Hepatocyte (in vitro differentiated cells): ENCODE results near the gene DNAJB11. TPM values are rescaled to one million over a fixed set of nuclear protein-coding genes. Genes with fewer than 3 reads are reported as not detected.
A peak's percentile ranks its signal among the peaks of the same experiment; 100 is the strongest.

ENCODE experiments used
- DNase-seq: peaks from one replicate; pipeline ENCODE4 v3.0.0-alpha.2; 2016; ENCODE audit warnings: low spot score
- H2AFZ ChIP-seq: fragments of 200-600 bp; sonication (generic); 2 replicates; pipeline ENCODE4 v1.6.0; 2016; ENCODE audit warnings: antibody characterized with exemption, mild to moderate bottlenecking
- H3K27ac ChIP-seq: fragments of 200-600 bp; sonication (generic); 2 replicates; pipeline ENCODE4 v1.5.1; 2016; ENCODE audit warnings: mild to moderate bottlenecking
- H3K27me3 ChIP-seq: fragments of 200-600 bp; sonication (generic); 2 replicates; pipeline ENCODE4 v1.6.1; 2016
- H3K36me3 ChIP-seq: fragments of 200-600 bp; sonication (generic); replicated peaks from 2 replicates; pipeline ENCODE4 v1.5.1; 2016; ENCODE audit warnings: low read depth; ENCODE audit not compliant: insufficient read depth
- H3K4me1 ChIP-seq: fragments of 200-600 bp; sonication (generic); 2 replicates; pipeline ENCODE4 v1.5.1; 2016; ENCODE audit warnings: mild to moderate bottlenecking, moderate library complexity; ENCODE audit not compliant: insufficient read depth
- H3K4me2 ChIP-seq: fragments of 200-600 bp; sonication (generic); 2 replicates; pipeline ENCODE4 v1.6.0; 2016
- H3K4me3 ChIP-seq: fragments of 200-600 bp; sonication (generic); 2 replicates; pipeline ENCODE4 v1.5.1; 2016; ENCODE audit warnings: mild to moderate bottlenecking
- H3K79me2 ChIP-seq: fragments of 200-600 bp; sonication (generic); 2 replicates; pipeline ENCODE4 v1.6.0; 2017; ENCODE audit warnings: mild to moderate bottlenecking
- H3K9me2 ChIP-seq: fragments of 200-600 bp; sonication (generic); replicated peaks from 2 replicates; pipeline ENCODE4 v1.6.0; 2017; ENCODE audit warnings: mild to moderate bottlenecking; ENCODE audit not compliant: insufficient read depth
- H3K9me3 ChIP-seq: fragments of 200-600 bp; sonication (generic); 2 replicates; pipeline ENCODE4 v1.5.1; 2016; ENCODE audit warnings: low read depth, mild to moderate bottlenecking
- H4K20me1 ChIP-seq: fragments of 200-600 bp; sonication (generic); 2 replicates; pipeline ENCODE4 v1.6.0; 2016; ENCODE audit warnings: mild to moderate bottlenecking; ENCODE audit not compliant: insufficient read depth, poor library complexity, severe bottlenecking
- EZH2 ChIP-seq: fragments of 200-600 bp; sonication (generic); IDR thresholded peaks from 2 replicates; pipeline ENCODE4 v1.6.1; 2016; ENCODE audit warnings: antibody characterized with exemption, mild to moderate bottlenecking, borderline replicate concordance
- EZH2phosphoT487 ChIP-seq: fragments of 200-600 bp; sonication (generic); IDR thresholded peaks from one replicate; pipeline ENCODE4 v1.6.1; 2018; ENCODE audit warnings: antibody characterized with exemption, mild to moderate bottlenecking, low read depth, moderate library complexity; ENCODE audit not compliant: unreplicated experiment, severe bottlenecking
- WGBS: methylation state at CpG from one replicate; pipeline ENCODE4 v1.1.6; 2016; ENCODE audit warnings: low lambda C conversion rate; ENCODE audit errors: missing lambda C conversion rate; 5-methylcytosine and 5-hydroxymethylcytosine counted together
- polyA plus RNA-seq: library from polyadenylated mRNA; unstranded; fragments of >200 nt; fragmentation: Nextera tagmentation; extraction: Ambion mirVana; gene quantifications from 2 replicates; pipeline ENCODE4 v1.2.1, GENCODE V29; 2016
- total RNA-seq: library from RNA; depleted of rRNA; stranded (reverse); fragments of >200 nt; gene quantifications from 2 replicates; pipeline ENCODE4 v1.2.3, GENCODE V29; 2014
- TF ChIP-seq, protein P1 (sequence below): fragments of 200-600 bp; sonication (generic); IDR thresholded peaks from 2 replicates; pipeline ENCODE4 v1.5.1; 2016; ENCODE audit warnings: antibody characterized with exemption, mild to moderate bottlenecking; ENCODE audit not compliant: poor library complexity

DNAJB11 gene
- total RNA-seq (103 and 115 TPM in 2 replicates), polyA plus RNA-seq (148 and 149 TPM in 2 replicates)

DNA sequence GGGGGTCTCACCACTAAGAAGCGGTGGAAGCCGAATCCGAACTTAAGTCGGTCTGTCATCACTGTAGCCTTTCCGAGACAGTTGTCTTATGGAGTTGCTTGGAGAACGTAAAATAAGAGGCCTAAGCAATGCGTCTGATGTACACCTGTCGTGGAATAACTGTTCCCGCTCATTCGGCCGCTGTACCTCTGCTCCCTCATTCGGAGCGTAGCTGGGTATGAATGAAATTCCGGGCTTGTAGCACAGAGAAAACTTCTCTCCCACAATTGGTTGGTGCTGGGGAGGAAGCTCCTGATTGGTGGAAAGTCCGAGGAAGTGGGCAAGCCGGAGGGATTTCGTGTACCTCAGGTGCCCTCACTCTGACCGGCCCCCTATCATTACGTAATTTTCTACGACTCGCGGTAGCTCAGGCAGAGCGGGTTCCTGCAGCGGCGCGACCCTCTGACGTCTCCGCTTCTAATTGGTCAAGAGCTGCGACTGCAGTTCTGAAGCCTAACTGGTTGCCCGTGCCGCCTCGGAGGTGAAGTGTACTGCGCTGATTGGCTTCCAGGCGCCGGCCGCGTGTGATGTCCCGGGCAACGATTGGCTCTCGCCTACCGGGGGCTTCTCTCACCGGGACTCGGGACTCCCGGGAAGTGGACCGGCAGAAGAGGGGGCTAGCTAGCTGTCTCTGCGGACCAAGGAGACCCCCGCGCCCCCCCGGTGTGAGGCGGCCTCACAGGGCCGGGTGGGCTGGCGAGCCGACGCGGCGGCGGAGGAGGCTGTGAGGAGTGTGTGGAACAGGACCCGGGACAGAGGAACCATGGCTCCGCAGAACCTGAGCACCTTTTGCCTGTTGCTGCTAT, at the start of gene DNAJB11:
Gene DNAJB11, plus strand, starts transcription at position 625 of the 845 bp plus-strand sequence. Its CDS starts 178 bp downstream, at position 803.
- no peaks in the 10 kb centered on the region for H3K9me2 ChIP-seq
- H3K4me2 ChIP-seq, result peak within 1 kb of the TSS; percentile 84
- DNase-seq, result peak; percentile 99
- H3K79me2 ChIP-seq, result peaks cover 37% of the 10 kb centered on the region
- H3K27me3 ChIP-seq, result no peaks in the 10 kb centered on the region
- H4K20me1 ChIP-seq, result no peaks in the 10 kb centered on the region
- WGBS, result under 1% methylated on average over 55 of the region's 59 CpGs
- no peaks in the 10 kb centered on the region for H3K9me3 ChIP-seq
- H3K4me3 ChIP-seq, result peak within 1 kb of the TSS; percentile 50
- H2AFZ ChIP-seq, result peak within 1 kb of the TSS; percentile 27
- H3K36me3 ChIP-seq, result no peaks in the 10 kb centered on the region
- H3K27ac ChIP-seq, result peak within 1 kb of the TSS; percentile 79
- TF ChIP-seq EZH2phosphoT487, result no peak
- no peak for TF ChIP-seq EZH2
- TF ChIP-seq, protein P1, sequence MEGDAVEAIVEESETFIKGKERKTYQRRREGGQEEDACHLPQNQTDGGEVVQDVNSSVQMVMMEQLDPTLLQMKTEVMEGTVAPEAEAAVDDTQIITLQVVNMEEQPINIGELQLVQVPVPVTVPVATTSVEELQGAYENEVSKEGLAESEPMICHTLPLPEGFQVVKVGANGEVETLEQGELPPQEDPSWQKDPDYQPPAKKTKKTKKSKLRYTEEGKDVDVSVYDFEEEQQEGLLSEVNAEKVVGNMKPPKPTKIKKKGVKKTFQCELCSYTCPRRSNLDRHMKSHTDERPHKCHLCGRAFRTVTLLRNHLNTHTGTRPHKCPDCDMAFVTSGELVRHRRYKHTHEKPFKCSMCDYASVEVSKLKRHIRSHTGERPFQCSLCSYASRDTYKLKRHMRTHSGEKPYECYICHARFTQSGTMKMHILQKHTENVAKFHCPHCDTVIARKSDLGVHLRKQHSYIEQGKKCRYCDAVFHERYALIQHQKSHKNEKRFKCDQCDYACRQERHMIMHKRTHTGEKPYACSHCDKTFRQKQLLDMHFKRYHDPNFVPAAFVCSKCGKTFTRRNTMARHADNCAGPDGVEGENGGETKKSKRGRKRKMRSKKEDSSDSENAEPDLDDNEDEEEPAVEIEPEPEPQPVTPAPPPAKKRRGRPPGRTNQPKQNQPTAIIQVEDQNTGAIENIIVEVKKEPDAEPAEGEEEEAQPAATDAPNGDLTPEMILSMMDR, result no peak
- peaks cover 13% of the 10 kb centered on the region for H3K4me1 ChIP-seq

DNA sequence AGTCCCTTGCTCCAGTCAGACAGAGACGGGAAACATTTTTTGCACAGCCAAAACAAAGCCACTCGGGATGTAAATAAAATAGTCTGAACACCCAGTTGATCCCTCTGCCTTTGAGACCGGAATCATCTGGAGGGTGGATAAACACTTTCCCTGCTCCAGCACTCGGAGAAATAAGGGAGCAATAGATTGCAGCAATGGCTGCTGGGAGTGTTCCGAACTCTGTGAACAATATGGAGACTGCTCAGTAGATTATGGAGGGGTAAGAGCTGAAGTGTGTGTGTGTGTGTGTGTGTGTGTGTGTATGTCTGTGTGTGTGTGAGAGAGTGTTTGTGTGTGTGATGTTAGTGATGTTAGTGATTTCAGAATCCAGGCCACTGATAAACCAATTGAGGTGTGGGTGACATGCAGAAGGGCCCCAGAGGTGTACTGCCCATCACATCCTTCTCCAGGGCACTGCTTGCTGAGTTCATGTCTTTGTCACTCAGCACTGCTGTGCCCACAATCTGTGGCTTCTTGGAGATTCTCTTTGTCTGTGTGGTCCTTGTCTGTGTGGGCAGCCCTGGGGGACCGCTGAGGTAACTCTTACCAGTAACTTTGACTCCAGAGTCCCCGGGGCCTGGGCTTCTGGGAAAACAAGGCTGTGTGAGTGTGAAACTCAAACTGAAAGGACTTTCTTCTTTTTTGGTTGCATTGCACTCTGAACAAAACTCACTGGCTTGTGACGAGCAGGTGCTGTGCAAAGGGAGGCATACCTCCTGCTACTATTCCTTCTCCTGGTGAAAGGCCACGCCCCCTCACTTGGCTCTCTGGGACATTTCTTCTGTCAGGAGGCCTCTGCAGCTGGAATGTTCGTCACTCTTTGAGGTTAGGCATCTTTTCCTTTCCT, 49.3 kb upstream of the DNAJB11 start:
- Histone ChIP-seq H3K4me3 (no peak overlapping the region), H3K36me3 (no peaks in the 10 kb centered on the region), H3K4me1 (no peaks in the 10 kb centered on the region), H3K27me3 (no peaks in the 10 kb centered on the region), H3K9me2 (no peaks in the 10 kb centered on the region), H3K27ac (no peak overlapping the region), H4K20me1 (no peaks in the 10 kb centered on the region), H2AFZ (no peak overlapping the region), H3K79me2 (no peaks in the 10 kb centered on the region), H3K9me3 (no peaks in the 10 kb centered on the region), H3K4me2 (no peak overlapping the region)
- TF ChIP-seq EZH2phosphoT487, result no peak
- TF ChIP-seq, protein P1, result no peak
- no peak for TF ChIP-seq EZH2
- WGBS, result 71% methylated on average over 10 of the region's 10 CpGs
- no peak for DNase-seq

DNA sequence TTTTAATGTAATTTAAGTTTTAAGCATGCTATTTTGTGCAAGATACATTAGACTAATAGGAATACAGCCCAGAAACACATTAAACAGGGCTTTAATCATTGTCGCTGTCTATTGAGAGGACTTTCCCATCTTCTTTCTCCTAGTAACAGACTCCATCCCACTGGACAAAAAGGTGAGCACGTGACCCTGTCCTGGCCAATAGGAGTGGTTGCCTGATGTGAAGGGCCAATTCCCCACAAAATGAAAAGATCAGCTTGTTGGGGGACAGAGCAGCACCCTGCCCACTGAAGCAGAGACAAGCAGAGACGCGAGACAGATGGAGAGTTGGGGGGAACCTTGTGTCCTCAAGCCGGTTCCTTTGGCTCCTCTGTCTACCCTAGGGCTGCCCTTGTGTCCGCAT, 47.5 kb upstream of the DNAJB11 start:
- H3K4me1 ChIP-seq, result no peaks in the 10 kb centered on the region
- no peak overlapping the region for H2AFZ ChIP-seq
- 86% methylated on average over 6 of the region's 6 CpGs for WGBS
- no peaks in the 10 kb centered on the region for H3K36me3 ChIP-seq
- no peak overlapping the region for H3K4me3 ChIP-seq
- H3K9me3 ChIP-seq, result no peaks in the 10 kb centered on the region
- TF ChIP-seq EZH2phosphoT487 (no peak), EZH2 (no peak)
- TF ChIP-seq, protein P1, result no peak
- H4K20me1 ChIP-seq, result no peaks in the 10 kb centered on the region
- DNase-seq, result no peak
- H3K27me3 ChIP-seq, result no peaks in the 10 kb centered on the region
- no peak overlapping the region for H3K27ac ChIP-seq
- no peaks in the 10 kb centered on the region for H3K79me2 ChIP-seq
- no peaks in the 10 kb centered on the region for H3K9me2 ChIP-seq
- no peak overlapping the region for H3K4me2 ChIP-seq
